CD4-positive, alpha-beta T cell treated with Interleukin-15 for 1 hour (primary cell): Measurements from ENCODE around the gene TGFBR2.
"Not testable (repeated sequence)": the region's sequence is repeated elsewhere in the genome, so short reads cannot be mapped to it uniquely, and the experiment has no call there.

ENCODE experiments used
- DNase-seq: peaks from one replicate; pipeline ENCODE4 v3.0.0-alpha.2; 2020

The TGFBR2 gene

GRCh38 chr3:30620402-30621360, 14.3 kb downstream of the TGFBR2 start:
- DNase-seq, result no peak

DNA sequence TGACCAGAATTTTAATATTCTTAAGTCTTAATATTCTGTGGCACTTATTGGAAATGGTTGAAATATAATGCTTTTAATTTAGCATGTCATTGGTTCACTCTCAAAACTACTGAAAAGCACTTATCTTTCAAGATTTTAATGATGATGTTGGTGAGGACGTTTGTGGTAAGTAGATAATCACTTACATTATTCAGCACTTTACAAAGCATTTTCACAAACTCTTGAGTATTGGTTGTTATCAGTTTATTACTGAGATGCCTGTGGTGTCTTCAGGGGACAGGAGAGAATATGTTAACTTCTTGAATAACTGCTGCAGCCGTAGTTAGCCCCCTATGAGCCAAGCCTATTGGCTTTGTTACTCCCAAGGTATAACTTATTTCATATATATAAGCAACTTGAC, 15.2 kb downstream of the TGFBR2 start:
- no peak for DNase-seq

DNA sequence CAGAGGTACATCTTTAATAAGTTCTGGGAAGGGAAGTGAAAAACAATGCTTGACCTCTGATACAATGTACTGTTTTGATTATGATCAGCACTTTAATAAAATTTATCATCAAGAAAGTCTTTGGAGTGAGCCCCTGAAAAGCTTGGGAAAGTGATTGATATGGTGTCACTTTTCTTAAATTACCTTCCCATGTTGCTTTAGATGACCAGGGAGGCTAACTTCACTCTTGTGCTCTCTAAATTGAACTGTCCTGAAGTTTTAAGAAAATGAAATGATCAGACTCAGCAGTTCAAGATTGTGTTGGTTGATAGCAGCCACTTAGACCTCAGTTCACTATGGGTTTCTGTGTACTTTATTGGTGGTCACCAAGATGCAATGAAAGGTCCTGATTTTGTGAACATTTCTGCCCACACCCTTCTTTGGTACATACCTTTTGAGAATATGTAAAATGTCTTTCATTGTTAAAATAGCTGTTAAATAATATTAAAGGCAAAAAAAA, 15.7 kb downstream of the TGFBR2 start:
- no peak for DNase-seq

DNA sequence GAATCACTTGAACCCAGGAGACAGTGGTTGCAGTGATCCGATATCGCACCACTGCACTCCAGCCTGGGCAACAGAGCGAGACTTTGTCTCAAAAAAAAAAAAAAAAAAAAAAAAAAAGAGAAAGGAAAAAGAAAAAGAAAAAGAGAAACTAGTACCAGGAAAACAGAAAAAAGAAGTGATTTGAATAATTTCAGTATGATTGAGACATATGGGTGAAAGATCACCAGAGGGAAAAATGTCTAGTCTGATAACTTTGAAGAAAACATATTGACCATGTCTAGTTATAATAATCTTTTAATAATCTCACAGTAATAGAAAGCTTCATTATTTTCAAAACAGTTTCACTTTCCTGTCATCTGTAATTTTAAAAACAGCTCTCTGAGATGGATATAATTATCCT, 16.4 kb downstream of the TGFBR2 start:
- no peak for DNase-seq

GRCh38 chr3:30623351-30623750, 16.9 kb downstream of the TGFBR2 start:
- no peak for DNase-seq

DNA sequence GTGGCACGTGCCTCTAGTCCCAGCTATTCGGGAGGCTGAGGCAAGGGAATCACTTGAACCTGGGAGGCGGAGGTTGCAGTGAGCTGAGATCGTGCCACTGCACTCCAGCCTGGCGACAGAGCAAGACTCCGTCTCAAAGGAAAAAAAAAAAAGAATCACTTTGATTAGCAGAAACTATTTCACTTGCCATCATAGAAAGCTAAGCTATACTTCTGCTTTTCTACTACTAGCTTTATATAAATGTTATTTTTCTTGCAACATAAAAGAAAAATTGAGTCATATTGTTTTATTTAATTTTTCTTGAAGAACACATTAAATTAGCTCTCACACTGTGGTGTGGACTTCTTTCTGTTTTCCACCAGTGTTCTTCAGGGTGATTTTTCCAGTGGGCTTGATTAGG, 18.1 kb downstream of the TGFBR2 start:
- not testable (repeated sequence) for DNase-seq

DNA sequence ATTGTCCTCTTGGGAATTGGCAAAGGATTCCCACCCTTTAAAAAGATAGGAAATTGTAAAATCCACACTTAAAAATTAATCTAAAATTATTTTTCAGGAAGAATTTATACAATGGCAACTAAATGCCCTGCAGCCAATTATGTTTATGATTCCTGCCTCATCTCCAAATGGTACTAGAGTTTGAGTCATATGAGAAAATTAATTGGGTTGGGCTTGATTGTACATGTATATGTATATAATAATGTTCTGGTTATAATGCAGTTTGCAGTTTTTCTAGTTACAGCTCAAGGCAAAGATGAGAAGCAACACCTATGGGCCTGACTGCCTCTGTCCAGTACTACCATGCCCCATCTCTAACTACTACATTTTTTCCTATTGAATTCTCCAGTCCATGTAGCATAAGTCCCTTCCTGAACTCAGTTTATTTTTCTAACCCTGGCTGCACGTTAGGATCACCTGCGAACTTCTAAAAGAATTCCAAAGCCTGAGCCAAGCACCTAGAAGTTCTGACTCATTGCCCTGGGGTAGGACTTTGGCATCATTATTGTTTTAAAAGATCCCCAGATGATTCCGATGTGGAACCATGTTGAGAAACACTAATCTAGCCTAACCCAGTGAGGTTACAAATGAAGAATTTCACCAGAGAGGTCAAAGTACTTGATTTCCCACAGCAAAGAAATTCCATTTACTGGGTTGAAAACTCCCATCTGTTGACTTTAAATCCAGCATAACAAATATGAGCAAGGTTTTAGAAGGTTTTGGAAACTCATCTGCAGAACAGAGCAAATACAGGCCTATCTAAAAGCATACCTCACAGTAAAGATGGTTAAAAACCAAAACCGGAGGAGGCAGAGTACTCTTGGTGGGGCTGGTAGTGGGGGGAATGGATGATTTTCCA, 19.4 kb downstream of the TGFBR2 start:
- no peak for DNase-seq

DNA sequence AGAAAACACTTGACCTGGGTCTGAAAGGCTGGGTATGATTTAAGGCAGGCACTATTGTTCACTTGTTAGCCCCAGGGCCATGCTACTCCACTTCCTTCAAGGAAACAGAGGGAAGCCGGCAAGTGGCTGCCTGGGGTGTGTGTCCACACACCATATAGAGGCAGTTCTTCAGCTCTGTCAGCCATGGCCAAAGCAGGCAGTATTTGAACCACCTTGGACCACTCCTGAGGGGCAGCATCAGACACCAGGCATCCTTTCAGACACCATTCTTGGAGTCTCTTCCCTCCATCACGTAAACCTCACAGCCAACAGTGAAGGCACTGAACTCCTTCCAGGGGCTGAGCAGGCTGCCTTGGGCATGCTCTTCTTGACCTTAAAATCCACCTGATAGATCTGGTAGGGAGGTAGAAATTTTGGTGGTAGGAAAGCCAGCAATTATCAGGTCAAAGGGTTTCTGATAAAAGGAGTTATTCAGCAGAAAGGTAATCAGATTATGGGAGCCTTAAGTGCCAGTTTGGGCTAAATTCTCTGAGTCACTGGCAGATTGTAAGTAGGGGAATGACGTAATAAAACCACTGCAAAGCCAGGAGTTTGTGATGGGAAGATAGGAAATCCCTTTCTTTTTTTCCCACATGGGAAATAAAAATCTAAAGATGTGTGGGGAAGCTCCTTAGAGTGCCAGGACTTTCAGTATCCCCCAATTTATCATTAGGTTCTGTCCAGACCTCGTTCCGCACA, 20.2 kb downstream of the TGFBR2 start:
- no peak for DNase-seq

- no peak for DNase-seq
Measured at GRCh38 chr3:30628205-30628900, 22.0 kb downstream of the TGFBR2 start.

- peak; percentile 41 for DNase-seq
Measured at GRCh38 chr3:30628901-30629590, 22.6 kb downstream of the TGFBR2 start.

DNA sequence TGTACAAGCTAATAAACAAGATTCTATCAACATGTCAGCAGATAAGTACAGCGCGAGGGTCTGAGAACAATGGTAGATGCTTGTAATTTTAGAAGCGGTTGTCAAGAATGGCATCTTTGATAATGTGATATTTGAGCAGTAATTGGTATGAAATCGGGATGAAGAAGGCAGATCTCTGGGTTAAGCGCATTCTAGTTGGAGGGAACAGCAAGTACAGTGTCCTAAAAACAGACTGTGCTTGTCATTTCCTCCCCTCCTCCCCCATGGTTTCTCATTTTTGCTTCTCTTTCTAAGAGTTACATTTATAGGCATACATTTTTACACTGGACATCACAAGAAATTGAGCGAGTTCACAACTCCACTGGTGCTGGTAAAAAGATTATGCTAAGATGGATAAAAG, 23.3 kb downstream of the TGFBR2 start:
- DNase-seq, result no peak

DNA sequence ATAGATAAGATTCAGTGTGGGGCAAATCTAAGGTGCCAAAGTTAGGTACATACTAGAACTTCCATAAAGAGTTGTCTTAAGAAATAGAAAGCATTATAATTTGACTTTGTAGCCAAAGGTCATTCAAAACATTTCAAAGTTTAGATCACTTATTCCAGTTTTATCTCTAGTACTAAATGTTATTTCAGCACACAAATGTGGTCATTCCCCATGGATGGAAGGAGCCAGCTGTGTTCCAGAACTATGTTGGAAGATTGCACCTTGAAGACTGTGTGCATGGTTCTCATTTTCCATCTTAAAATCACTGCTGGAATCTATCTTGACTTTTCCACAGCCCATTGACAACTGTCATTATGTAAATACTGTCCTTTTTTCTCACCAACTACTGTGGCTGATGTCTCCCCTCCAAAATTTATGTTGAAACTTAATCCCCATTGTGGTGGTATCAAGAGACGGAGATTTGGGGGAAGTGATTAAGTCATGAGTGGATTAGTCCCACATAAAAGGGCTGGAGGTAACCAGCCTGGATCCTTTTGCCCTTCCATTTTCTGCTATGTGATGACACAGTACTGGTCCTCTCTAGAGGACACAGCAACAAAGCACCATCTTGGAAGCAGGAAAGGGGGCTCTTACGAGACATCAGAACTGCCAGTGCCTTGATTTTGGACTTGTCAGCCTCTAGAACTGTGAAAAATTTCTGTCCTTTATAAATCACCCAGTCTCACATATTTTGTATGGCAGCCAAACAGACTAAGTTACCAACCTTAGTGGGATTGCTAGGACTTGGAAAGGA, 24.0 kb downstream of the TGFBR2 start:
- DNase-seq, result no peak

GRCh38 chr3:30631243-30631904, 25.0 kb downstream of the TGFBR2 start:
- DNase-seq, result peak; percentile 61

GRCh38 chr3:30632065-30632464, 25.7 kb downstream of the TGFBR2 start:
- no peak for DNase-seq

GRCh38 chr3:30632521-30632920, 26.1 kb downstream of the TGFBR2 start:
- no peak for DNase-seq

- DNase-seq, result no peak
Measured at GRCh38 chr3:30633718-30634117, 27.3 kb downstream of the TGFBR2 start.

DNA sequence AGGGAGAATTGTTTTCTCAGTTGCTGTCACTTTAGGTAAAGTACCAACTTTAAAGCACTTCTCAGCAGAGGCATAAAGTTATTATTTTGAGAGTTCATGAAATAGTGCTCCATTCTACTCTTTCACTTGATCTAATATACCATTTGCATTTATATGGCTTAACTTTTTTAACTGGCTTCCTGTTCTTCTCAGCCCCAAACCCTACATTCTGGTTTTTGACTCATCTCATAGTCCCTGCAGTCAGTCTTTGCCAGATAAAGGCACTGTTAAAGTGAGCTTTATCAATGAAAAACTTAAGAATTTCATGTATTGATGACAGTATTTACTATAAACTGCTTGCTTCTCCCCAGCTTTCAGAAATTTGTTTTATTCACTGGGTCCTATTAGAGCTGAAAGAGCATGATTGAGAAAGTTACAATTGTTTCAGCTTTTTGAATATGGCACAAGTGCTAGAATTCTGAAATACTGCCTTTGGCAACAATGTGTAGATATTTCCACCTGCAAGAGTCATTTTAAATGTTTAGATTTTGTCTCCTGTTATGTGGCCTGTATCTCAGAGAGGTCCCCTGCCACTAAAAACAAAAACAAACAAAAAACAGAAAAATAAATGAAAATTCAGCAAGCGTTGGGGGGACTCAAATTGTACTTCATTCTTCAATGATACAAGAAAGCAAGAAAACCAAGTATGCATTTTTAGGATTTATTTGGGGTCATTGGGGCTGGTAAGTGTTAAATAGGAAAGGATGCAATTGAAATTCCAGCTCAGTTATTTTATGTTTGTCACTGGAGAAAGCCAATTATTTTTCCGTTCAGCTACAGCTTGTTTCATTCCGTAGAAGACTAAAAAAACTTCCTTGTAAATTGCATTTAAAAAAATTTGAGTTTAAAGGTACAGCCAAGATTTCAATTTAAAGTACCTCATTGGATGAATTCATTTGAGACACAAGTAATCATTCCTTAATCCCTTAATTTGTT, 28.6 kb downstream of the TGFBR2 start:
- no peak for DNase-seq

DNA sequence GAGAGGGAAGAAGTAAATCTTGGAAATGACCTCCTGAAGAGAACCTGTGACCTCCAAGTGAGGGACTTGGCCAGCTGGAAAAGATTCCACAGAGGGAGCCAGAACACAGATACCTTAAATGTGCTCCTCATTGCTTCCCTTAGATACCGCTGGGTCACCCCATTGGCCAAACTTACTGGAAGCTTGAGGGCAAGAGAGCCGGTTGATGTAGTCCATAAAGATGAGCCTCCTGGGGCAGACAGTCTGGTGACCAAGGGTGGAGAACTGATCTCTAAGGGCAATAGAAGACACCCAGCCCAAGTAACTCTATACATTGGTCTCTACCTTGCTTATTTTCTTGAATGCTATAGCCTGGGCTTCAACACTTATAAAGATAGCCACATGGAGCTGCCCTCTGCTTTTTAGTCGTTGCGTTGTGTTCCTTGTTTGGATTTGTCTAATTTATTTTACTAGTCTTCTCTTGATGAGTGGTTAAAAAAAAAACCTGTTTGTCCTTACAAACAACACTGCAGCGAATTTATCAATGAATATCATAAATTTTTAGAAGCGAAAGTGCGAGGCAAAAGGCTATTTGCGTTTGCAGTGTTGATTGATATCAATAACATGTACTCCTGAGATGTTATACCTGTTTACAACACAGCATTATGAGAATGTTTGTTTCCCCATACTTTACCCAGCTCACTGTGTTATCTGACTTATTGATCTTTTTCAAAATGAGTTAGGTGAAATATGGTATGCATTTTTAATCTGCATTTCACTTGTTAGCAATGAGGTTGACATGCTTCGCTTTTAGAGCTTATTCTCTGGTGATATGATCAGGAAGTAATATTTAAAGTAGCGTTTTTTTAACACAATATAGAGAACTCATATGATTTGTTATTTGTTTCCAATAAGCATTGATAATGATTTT, 31.2 kb downstream of the TGFBR2 start:
- no peak for DNase-seq
